GM19025 (cell line): ENCODE data around the gene PTPRA.
"Not testable (repeated sequence)": the region's sequence is repeated elsewhere in the genome, so short reads cannot be mapped to it uniquely, and the experiment has no call there.

Experiments
- ATAC-seq: cut with Tn5 transposase; IDR thresholded peaks from one replicate; pipeline ENCODE4 v1.9.1; 2021; ENCODE audit warnings: mild to moderate bottlenecking, low read depth, moderate library complexity; ENCODE audit not compliant: unreplicated experiment

PTPRA gene

DNA sequence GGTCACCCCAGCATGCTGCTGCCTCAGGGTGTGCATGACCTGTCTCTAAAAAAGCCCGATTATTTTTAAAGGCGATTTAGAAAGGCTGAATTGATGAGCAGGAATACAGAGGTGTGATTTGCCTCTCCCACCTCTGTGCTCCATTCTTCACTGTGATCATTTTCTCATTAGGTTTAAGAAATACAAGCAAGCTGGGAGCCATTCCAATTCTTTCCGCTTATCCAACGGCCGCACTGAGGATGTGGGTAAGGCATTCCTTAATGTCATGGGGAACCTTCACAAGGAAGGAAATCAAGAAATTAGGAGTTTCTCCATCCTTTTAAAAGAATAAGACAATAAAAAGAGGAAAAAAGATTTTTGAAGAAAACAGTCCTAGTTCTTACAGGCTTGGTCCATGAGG is 114.6 kb downstream of the PTPRA start:
- no peak for ATAC-seq

DNA sequence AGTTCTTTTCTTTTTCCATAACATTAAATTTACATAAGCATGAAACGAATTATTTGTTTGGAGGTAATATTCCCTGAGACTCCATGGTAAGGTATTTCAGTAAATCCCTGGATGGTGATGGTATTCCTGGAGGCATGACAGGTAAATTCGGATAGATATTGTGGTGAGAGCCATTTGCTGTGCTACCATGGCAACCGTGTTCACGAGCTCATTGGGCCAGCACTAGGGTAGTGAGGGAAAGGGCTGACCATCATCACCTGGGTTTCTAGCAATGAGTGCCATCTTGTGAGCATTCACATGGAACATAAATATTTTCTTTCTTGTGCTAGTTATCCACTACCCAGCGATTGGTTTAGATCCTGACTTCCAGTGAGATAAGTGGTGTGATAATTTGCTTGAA is 118.3 kb downstream of the PTPRA start:
- ATAC-seq: no peak

DNA sequence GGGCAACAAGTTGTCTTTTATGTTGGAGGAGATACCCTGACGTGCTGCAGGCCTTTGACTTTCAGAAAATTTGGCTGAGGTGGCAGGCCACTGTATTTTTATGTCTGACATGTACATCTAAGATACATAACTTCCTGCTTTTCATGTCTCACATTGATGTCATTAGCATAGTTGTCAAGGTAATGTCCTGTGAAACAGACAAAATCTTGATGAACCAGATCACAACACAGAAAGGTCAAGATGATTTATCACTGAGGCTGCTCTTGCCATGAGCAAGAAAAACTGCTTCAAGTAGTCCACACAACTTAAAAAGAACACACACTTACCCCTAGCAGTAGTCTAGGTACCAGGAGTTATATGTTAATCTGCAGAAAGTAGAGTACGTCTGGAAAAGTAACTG is 120.0 kb downstream of the PTPRA start:
- ATAC-seq: no peak

DNA sequence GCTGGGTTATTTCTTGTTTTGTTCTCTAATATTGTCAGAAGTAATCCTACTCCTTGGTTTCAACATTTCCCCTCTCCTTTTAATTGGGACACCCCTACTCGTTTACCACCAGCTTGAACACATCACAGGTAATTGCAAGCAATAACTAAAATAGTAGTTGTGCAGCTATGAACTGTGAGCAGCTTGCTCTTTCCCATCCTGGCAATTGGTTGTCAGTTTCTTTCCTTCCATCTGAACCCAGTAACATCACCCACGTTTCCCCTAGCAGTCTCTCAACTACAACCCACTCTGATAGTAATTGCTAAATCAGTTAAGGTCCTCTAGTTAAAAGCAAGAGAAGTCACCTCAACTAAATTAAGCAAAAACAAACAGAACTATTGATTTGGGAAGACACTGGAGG is 122.5 kb downstream of the PTPRA start:
- ATAC-seq: no peak

DNA sequence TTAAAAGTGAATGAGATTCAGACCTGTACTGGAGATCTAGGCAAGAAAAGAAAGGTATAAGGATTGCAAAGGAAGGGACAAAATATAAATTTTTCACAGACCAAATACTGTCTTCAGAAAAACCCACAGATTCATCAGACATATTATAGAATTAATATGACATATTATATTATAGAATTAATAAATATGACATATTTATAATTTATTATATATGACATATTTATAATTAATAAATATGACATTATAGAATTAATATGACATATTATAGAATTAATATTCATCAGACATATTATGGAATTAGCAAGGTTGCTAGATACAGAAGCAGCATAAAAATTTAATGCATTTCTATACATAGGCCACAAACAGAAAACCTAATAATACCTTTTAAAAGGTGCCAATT is 125.4 kb downstream of the PTPRA start:
- ATAC-seq: no peak

DNA sequence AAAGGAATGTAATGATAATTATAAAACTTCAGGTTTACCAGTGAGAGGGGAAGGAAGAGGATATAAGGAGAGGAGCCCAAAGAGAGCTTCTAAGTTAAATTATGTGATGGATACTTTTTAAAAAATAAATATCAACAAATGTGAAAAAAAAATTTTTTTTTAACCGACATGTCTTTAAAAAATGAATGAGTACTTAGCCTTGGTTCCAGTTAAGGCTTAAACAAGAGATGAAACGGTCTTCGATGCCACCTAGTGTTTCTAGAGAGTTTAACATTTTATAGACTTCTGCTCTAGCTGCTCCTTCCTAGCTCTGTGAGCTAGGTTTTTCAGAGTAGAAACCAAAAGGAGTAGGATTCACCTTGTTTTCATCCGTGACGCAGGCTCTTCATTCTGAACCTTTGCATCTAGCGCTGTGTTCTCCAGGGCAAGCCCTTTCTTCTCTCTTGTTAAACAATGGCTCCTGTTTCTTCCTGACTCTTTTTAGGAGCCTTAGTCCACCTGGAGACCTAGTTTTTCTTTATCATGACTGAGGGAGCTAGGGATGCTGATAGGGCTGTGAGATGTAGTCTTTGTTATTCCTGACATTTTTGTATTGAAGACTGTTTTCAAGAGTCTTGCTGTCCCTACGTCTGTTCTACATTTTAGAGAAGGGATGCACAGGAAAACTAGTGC is 127.7 kb downstream of the PTPRA start:
- no peak for ATAC-seq

DNA sequence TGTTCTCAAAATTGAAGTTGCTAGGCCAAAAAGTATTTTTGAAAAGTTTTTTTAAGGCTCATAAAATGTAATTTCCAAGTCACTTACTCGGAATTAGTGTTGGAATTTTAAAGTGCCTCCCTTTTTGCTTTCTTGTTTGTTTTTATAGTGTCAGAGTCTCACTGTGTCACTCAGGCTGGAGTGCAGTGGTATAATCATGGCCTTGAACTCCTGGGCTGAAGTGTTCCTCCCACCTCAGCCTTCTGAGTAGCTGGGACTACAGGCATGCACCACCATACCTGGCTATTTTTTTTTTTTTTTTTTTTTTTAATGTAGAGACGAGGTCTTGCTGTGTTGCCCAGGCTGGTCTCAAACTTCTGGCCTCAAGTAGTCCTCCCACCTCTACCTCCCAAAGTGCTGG is 130.1 kb downstream of the PTPRA start:
- no peak for ATAC-seq

DNA sequence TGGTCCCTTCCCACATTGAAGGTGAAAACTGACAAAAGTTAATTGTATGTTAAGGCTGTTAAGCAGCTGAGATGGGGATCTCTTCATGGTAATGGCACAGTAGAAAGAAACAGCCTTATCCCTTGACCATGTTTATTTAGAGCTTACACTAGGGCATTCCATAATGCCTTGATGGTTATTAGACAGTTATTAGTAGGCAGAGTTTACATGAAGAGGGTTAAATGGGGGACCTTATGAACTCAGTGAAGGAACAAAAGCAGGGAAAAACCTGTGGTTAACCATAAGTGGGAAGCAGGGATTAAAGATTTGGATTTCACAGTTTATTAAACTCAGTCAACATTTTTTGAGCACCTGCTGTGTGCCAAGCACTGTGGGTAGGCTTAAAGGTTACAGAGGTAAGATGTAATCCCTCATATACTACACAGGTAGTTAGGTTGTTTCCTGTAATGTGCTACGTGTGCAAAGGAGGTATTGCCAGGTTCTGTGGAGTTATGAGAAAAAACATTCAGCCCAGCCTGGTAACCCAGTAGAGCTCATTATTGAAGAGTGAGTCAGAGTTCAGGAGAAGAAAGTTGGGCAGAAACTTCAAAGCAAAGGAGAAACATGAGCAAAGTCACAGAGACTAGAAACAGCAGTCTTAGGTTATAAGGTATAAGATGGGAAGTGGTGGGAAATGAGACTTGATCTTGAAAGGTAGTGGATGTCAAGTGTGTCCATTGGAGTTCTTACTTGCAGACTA is 137.9 kb downstream of the PTPRA start:
- no peak for ATAC-seq

DNA sequence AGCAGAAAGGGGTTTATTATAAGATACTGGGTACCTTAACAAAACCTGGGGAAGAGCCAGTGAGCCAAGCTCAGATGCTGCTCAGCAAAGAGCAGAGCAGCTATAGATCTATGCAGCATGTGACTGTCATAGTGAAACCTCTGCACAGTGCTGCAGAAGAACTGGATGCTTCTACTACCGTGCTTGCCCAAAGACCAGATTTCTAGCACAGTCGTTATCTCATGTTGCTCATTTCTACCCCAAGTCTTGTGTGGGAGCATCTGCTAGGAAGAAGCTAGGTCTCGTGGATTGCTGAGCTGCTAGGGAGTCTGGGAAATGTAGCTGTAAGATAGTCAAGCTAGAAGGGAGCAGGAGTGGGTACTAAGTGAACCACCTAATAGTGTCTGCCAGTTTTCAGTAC is 138.5 kb downstream of the PTPRA start:
- no peak for ATAC-seq

DNA sequence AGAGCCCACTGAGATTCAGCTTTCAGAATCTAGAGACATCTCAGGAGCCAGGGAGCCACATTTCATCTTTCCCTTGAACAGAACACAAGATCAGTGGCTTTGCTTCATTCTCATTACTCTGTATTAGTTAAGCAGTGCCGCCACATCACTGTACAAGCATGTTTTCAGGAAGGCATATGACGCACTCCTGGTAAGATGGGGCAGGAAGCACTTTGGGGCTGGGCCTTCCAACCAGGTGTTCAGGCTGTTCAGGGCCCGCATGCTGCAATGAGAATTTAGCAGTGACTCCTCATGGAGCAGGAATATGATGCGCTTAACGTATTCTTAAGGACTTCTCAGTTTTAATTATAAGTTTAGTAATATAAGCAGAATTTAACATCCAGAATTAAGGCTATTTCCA is 140.5 kb downstream of the PTPRA start:
- no peak for ATAC-seq

DNA sequence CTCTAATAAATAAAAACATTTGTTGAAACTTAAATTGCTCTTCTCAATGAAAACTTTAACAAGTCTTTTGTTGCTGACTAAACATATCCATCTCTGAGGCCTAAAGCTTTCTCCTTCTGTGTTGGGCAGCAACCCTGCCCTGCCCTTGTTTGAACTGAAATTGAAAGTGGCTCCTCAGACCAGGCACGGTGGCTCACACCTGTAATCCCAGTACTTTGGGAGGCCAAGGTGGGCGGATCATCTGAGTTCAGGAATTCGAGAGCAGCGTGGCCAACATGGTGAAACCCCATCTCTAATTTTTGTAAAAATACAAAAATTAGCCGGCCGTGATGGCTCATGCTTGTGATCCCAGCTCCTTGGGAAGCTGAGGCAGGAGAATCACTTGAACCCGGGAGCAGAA is 140.9 kb downstream of the PTPRA start:
- no peak for ATAC-seq

DNA sequence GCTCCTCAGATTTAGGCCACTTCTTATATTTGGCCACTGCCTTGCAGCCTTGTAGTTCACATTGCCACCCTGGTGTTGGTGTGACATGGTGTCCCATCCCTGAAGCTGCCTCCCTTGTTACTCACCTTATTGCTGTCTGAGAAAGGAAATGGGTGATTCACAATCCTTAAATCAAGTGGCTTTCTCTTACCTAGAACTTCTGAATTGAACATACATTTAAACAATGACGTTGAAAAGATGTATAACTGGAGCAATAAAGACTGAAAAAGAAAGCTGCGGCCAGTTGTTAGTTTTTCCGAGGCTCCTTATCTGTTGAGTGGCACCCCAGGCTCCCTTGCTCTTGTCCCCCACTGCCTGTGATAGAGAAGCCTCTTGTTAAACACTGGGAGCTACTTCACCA is 141.4 kb downstream of the PTPRA start:
- ATAC-seq: no peak

DNA sequence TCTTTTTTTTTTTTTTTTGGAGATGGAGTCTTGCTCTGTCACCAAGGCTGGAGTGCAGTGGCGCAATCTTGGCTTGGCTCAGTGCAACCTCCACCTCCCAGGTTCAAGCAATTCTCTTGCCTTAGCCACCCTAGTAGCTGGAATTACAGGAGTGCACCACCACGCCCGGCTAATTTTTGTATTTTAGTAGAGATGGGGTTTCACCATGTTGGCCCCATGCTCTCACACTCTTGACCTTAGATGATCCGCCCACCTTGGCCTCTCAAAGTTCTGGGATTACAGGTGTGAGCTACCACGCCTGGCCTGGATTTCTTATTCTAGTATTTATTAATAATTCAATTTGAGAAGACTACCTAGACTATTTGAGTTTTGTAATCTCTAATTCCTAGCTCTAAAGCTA is 142.0 kb downstream of the PTPRA start:
- not testable (repeated sequence) for ATAC-seq

DNA sequence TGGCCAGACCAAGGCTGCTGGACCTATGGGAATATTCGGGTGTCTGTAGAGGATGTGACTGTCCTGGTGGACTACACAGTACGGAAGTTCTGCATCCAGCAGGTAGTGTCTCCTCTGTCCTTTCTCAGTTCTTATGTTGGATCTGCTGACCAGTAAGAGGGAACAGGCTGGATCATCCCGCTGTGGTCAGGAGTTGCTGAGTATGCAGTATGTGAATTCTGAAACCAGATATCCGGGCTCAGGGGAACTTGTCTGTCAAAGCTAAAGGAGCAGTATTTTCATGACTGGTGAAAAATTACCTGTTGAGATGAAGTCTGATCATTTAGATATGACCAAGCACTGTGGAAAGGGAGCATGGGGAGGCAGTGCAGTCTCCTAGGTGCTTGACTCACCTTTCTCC is 148.0 kb downstream of the PTPRA start:
- no peak for ATAC-seq

DNA sequence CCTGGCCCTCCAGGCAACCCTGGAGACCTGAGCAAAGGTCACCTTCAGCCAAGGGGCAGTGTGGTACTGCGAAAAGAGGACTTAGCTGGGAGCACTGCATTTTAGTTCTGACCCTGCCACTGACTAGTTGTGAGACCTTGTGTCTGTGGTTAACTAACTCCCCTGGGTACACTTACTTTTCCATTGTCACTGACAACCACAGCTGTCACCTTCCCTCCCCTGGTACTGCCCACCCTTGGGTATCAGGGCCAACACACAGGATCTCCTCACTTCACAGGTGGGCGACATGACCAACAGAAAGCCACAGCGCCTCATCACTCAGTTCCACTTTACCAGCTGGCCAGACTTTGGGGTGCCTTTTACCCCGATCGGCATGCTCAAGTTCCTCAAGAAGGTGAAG is 148.5 kb downstream of the PTPRA start:
- no peak for ATAC-seq

DNA sequence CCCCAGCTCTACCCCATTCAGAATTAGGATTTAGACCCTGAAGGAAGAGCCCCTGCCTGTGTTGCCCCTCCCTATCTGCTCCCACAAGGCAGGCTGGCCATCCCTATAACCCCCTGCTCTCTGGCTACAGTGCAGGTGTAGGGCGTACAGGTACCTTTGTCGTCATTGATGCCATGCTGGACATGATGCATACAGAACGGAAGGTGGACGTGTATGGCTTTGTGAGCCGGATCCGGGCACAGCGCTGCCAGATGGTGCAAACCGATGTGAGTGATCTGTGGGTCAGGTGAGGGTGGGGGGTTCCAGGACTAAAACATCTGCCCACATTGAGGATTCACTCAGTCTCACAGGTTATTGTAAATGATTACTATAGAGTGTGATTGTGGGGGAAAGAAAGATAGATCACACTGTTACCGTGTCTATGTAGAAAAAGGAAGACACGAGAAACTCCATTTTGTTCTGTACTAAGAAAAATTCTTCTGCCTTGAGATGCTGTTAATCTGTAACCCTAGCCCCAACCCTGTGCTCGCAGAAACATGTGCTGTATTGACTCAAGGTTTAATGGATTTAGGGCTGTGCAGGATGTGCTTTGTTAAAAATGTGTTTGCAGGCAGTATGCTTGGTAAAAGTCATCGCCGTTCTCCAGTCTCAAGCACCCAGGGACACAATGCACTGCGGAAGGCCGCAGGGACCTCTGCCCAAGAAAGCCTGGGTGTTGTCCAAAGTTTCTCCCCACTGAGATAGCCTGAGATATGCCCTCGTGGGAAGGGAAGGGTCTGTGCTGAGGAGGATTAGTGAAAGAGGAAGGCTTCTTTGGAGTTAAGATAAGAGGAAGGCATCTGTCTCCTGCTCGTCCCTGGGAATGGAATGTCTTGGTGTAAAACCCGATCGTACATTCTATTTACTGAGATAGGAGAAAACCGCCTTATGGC is 149.5 kb downstream of the PTPRA start:
- ATAC-seq: not testable (repeated sequence)

DNA sequence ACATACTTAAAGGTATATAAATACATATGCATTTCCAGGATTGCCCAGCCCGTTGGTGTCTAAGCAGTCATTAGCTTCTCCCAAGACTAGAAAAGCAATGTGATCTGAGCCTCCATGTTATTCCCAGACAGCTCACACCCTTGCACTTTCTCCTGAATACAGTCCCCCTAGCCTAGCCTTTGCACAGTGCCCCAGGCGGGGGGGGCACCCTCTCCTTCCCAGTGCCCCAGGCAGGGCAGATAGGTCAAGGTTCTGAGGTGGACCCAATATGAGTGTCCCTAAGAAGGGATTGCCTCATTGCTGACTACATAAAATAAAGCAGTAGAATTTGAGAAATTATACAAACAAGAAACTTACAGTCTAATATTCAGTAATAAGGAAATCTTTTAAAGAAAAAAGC is 154.7 kb downstream of the PTPRA start:
- ATAC-seq: no peak

DNA sequence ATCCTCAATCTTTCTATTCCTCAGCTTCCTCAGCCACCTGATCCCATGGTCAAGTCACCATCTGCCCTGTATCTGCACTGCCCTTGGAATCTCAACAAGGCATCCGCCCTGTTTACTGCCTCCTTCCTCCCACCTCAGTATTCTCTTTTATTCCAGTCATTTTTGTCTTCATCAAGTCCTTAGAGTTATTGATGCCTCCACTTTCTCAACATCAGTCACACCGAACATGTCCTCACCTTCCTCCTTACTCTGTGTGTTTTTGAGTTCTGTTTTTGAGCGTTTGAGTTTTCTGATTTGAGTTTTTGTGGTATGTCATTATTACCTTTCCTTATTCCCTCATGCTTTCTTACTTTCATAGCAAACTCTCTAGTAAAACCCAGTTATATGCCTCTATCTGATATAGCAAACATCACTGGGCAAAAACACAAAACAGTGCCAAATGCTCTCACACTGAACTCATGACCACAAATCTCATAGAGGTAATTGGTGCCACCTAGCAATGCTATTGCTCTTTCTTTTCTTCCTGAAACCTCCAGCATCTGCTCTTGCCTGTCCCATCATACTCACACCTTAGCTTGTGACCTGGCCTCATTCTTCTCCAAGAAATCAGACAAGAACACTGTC is 158.4 kb downstream of the PTPRA start:
- no peak for ATAC-seq

DNA sequence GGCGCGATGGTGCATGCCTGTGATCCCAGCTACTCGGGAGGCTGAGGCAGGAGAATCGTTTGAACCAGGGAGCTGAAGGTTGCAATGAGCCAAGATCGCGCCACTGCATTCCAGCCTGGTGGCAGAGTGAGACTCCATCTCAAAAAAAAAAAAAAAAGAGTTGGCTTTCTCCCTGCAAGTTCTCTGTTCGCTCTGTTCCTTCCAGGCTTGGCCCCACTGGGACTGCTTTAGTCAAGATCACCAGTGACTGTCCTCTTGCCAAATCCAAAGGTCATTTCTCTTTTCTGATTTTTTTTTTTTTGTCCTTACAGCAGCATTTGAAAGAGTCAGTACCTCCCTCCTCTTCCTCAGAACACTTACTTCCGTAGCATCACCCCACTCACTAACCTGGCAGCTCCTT is 159.3 kb downstream of the PTPRA start:
- ATAC-seq: no peak

DNA sequence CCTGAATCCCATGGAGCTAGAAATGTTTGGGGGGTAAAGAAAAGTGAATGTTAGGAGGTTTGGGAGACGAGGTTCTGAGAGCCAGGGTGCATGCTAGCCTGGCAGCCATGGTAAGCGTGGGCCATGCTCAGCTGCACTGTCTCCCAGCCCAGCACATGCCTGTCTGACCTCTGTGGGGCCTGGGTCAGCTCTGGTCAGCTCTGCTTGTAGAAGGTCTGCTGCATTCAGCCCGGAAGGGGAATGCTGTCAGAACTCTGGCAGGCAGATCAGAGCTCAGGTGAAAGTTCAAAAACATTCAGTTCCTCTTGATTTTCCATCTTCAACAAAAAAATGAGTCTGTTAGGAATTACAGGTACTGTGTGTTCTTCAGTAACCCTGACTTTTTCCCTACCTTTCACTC is 164.4 kb downstream of the PTPRA start:
- no peak for ATAC-seq

DNA sequence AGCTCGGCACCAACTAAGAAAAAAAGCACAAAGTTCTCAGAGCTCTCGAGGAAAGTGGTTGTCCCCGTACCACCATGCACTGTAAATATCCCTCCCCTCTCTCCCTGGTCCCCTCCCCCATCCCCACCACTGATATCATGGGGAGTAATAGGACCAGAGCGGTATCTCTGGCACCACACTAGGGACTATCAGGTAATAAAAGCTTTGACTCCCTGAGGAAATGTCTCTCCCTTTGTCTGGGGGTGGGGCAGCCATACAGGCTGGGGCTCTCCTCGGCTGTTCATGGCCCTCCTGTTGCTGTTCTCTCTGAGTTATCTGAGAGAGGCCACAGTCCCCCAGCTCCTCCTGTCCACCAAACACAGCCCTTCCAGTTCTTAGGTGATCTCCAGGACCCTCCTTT is 165.2 kb downstream of the PTPRA start:
- ATAC-seq: no peak
